ENCODE measurements around the gene PIGBOS1. TPM values are rescaled to one million over a fixed set of nuclear protein-coding genes. Genes with fewer than 3 reads are reported as not detected.
"Not testable (repeated sequence)": the region's sequence is repeated elsewhere in the genome, so short reads cannot be mapped to it uniquely, and the experiment has no call there.

PIGBOS1 gene
- polyA plus RNA-seq, 3 donors: 9.7 to 22.2 (median 21.6) TPM

GRCh38 chr15:55320238-55320550 is 1.3 kb upstream of the PIGBOS1 start:
- 25 to 60% (median 25%) methylated on average over 2 of the region's 2 CpGs for WGBS, 3 donors
- H3K27ac ChIP-seq (ENCODE audit: low read depth, low read length): no peak overlapping the region

GRCh38 chr15:55319537-55320237 is 764 bp upstream of the PIGBOS1 start:
- WGBS, 3 donors: 37 to 48% (median 47%) methylated on average over 4 of the region's 4 CpGs
- H3K27ac ChIP-seq (ENCODE audit: low read depth, low read length): no peak overlapping the region

GRCh38 chr15:55302801-55303200 is 16.1 kb downstream of the PIGBOS1 start:
- 96% methylated on average over 9 of the region's 32 CpGs; no CpG with 5 or more reads in 2 of the 3 donors for WGBS, 3 donors
- not testable (repeated sequence) for H3K27ac ChIP-seq (ENCODE audit: low read depth, low read length)

- no peak overlapping the region for H3K27ac ChIP-seq (ENCODE audit: low read depth, low read length)
Measured at GRCh38 chr15:55297315-55297714, 21.6 kb downstream of the PIGBOS1 start.

GRCh38 chr15:55290528-55291057 is 28.3 kb downstream of the PIGBOS1 start:
- H3K27ac ChIP-seq (ENCODE audit: low read depth, low read length): no peak overlapping the region
- WGBS, 3 donors: 21 to 23% (median 21%) methylated on average over 17 of the region's 17 CpGs

- peak within 1 kb of the TSS; percentile 79 for H3K27ac ChIP-seq (ENCODE audit: low read depth, low read length)
- WGBS, 3 donors: 0 to 1% (median 0%) methylated on average over 54 to 69 of the region's 69 CpGs
Measured at GRCh38 chr15:55289746-55290527, 29.0 kb downstream of the PIGBOS1 start, which contains the start of gene RAB27A. RAB27A (minus strand) TSS chr15:55289813; CDS start chr15:55234934, 54,879 bp downstream.

GRCh38 chr15:55289011-55289745 is 29.7 kb downstream of the PIGBOS1 start:
- H3K27ac ChIP-seq (ENCODE audit: low read depth, low read length): peak overlapping the region; percentile 79
- WGBS, 3 donors: 1 to 2% (median 2%) methylated on average over 32 to 37 of the region's 37 CpGs

- WGBS, 3 donors: 76 to 82% (median 79%) methylated on average over 8 of the region's 8 CpGs
- H3K27ac ChIP-seq (ENCODE audit: low read depth, low read length): no peak overlapping the region
Measured at GRCh38 chr15:55288006-55288717, 30.8 kb downstream of the PIGBOS1 start.

- 94 to 96% (median 96%) methylated on average over 9 to 10 of the region's 10 CpGs for WGBS, 3 donors
Measured at GRCh38 chr15:55286442-55287189, 32.3 kb downstream of the PIGBOS1 start.

GRCh38 chr15:55284426-55284825 is 34.5 kb downstream of the PIGBOS1 start:
- 56 to 82% (median 60%) methylated on average over 1 of the region's 1 CpG for WGBS, 3 donors

More at GRCh38 chr15:55286442-55287189, 32.3 kb downstream of the PIGBOS1 start:
- H3K27ac ChIP-seq (ENCODE audit: low read depth, low read length): not testable (repeated sequence)

GRCh38 chr15:55283379-55284147 is 35.4 kb downstream of the PIGBOS1 start:
- H3K27ac ChIP-seq (ENCODE audit: low read depth, low read length): no peak overlapping the region
- 36 to 68% (median 68%) methylated on average over 6 of the region's 6 CpGs for WGBS, 3 donors

More at GRCh38 chr15:55284426-55284825, 34.5 kb downstream of the PIGBOS1 start:
- H3K27ac ChIP-seq (ENCODE audit: low read depth, low read length): no peak overlapping the region

- H3K27ac ChIP-seq (ENCODE audit: low read depth, low read length): no peak overlapping the region
- WGBS, 3 donors: 47 to 63% (median 59%) methylated on average over 5 of the region's 5 CpGs
Measured at GRCh38 chr15:55282284-55282833, 36.6 kb downstream of the PIGBOS1 start.

- no peak overlapping the region for H3K27ac ChIP-seq (ENCODE audit: low read depth, low read length)
Measured at GRCh38 chr15:55281517-55282228, 37.2 kb downstream of the PIGBOS1 start.

GRCh38 chr15:55280589-55280988 is 38.3 kb downstream of the PIGBOS1 start:
- H3K27ac ChIP-seq (ENCODE audit: low read depth, low read length): not testable (repeated sequence)
- WGBS, 3 donors: 62 to 88% (median 69%) methylated on average over 2 of the region's 2 CpGs

GRCh38 chr15:55279746-55280351 is 39.1 kb downstream of the PIGBOS1 start:
- WGBS, 3 donors: 52 to 63% (median 53%) methylated on average over 4 of the region's 4 CpGs
- H3K27ac ChIP-seq (ENCODE audit: low read depth, low read length): no peak overlapping the region

Measured in adipose tissue (tissue), 3 donors.